ENCODE results near the gene LCE7A. TPM values are rescaled to one million over a fixed set of nuclear protein-coding genes. Genes with fewer than 3 reads are reported as not detected.

Gene LCE7A, protein sequence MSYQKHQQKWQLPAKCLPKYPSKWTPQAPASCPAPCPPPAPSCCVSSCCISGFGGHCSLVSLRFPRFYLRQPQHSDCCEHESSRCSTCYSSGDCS
- not detected in 2 replicates for total RNA-seq (2021)
- long read RNA-seq = 0 reads

DNA sequence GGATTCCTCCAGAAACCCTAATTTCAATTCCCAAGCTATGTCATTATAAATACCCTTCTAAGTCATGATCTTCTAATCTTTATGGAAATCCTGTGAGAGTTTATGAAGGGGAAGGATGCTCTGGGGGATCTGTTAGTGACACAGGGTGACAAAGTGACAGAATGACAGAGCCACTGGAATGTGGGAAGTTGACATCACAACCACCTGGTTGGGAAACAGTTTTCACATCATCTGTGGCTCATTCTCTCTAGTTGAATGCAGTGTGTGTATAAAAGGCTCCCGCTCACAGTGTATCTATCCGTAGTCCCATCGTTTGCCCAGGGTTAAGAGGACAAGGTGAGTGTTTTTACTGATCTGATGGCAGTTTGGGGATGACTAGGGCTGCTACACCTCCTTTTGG, at the start of gene LCE7A:
TSS of gene LCE7A (plus strand) at position 301 of the 400 bp plus-strand sequence. CDS start 702 bp downstream, outside the sequence.
- Mint-ChIP-seq H3K4me3 (no peak within 1 kb of the TSS), H3K9me3 (peaks cover 85 to 87% of the 10 kb centered on the region in 2 experiments)

More for the DNA sequence above, at the start of gene LCE7A:
- H4K91ac ChIP-seq (ENCODE audit: insufficient read length, low read depth, low read length) = no peak within 1 kb of the TSS
- no peak within 1 kb of the TSS for H3T11ph ChIP-seq (ENCODE audit: low read length)
- no peak within 1 kb of the TSS for H4K5ac ChIP-seq (ENCODE audit: insufficient read length, low read depth, low read length)
- no peak within 1 kb of the TSS for H3K27ac Mint-ChIP-seq
- no peaks in the 10 kb centered on the region for H3K4me1 ChIP-seq (ENCODE audit: insufficient read depth, low read length)
- H3K27me3 Mint-ChIP-seq (ENCODE audit: low read depth) = no peaks in the 10 kb centered on the region
- no peak within 1 kb of the TSS for H3K4ac ChIP-seq (ENCODE audit: low read depth, low read length)
- H3K79me2 ChIP-seq (ENCODE audit: insufficient read depth, low read length) = no peaks in the 10 kb centered on the region
- DNase-seq = no peak
- no peak within 1 kb of the TSS for H3K27ac ChIP-seq (ENCODE audit: insufficient read length, low read depth, low read length)
- H2AK5ac ChIP-seq (ENCODE audit: insufficient read length, low read length) = no peak within 1 kb of the TSS
- no peaks in the 10 kb centered on the region for H3K27me3 ChIP-seq (ENCODE audit: insufficient read depth, low read length)
- TF ChIP-seq, protein P1, sequence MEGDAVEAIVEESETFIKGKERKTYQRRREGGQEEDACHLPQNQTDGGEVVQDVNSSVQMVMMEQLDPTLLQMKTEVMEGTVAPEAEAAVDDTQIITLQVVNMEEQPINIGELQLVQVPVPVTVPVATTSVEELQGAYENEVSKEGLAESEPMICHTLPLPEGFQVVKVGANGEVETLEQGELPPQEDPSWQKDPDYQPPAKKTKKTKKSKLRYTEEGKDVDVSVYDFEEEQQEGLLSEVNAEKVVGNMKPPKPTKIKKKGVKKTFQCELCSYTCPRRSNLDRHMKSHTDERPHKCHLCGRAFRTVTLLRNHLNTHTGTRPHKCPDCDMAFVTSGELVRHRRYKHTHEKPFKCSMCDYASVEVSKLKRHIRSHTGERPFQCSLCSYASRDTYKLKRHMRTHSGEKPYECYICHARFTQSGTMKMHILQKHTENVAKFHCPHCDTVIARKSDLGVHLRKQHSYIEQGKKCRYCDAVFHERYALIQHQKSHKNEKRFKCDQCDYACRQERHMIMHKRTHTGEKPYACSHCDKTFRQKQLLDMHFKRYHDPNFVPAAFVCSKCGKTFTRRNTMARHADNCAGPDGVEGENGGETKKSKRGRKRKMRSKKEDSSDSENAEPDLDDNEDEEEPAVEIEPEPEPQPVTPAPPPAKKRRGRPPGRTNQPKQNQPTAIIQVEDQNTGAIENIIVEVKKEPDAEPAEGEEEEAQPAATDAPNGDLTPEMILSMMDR (conservative IDR thresholded peaks at IDR 0.05) = no peak
- no peak within 1 kb of the TSS for H3K9ac ChIP-seq (ENCODE audit: extremely low read depth, insufficient read length, low read length)
- no peak within 1 kb of the TSS for H3K4me2 ChIP-seq (ENCODE audit: insufficient read depth, insufficient read length, low read length)
- no peak within 1 kb of the TSS for H2BK20ac ChIP-seq (ENCODE audit: low read depth, low read length, poor library complexity, severe bottlenecking)
- H2BK12ac ChIP-seq (ENCODE audit: insufficient read length, low read depth, low read length) = no peak within 1 kb of the TSS
- no peaks in the 10 kb centered on the region for H3K4me1 Mint-ChIP-seq
- no peaks in the 10 kb centered on the region for H3K23me2 ChIP-seq (ENCODE audit: insufficient read length, low read depth, low read length, poor library complexity, severe bottlenecking)
- no peak within 1 kb of the TSS for H2AFZ ChIP-seq (ENCODE audit: low read length)
- no peak within 1 kb of the TSS for H4K8ac ChIP-seq (replicated peaks; ENCODE audit: insufficient read length, low read depth, low read length)
- no peak within 1 kb of the TSS for H2BK5ac ChIP-seq (ENCODE audit: insufficient read length, low read length)
- no CpG with 5 or more reads among the region's 3 CpGs for WGBS (ENCODE audit: extremely low coverage, insufficient read length, low lambda C conversion rate)
- H3K9me3 ChIP-seq (ENCODE audit: control insufficient read depth, low read depth, low read length) = peaks cover 86% of the 10 kb centered on the region
- H3K14ac ChIP-seq (ENCODE audit: insufficient read depth, low read length) = no peak within 1 kb of the TSS
- H4K20me1 ChIP-seq (ENCODE audit: control insufficient read depth, insufficient read depth, insufficient read length) = no peaks in the 10 kb centered on the region
- no peak within 1 kb of the TSS for H2BK15ac ChIP-seq (ENCODE audit: low read depth, low read length)
- H3K56ac ChIP-seq (ENCODE audit: insufficient read length, low read depth, low read length) = no peak within 1 kb of the TSS
- H2BK120ac ChIP-seq (ENCODE audit: low read depth, low read length, poor library complexity, severe bottlenecking) = no peak within 1 kb of the TSS
- no peaks in the 10 kb centered on the region for H3K79me1 ChIP-seq (ENCODE audit: insufficient read depth, low read depth, low read length, poor library complexity, severe bottlenecking)
- no peak within 1 kb of the TSS for H3K23ac ChIP-seq (ENCODE audit: insufficient read length, low read depth, low read length)
- H3K18ac ChIP-seq (ENCODE audit: insufficient read length, low read depth, low read length) = no peak within 1 kb of the TSS
- peaks cover 2 to 18% (median 12%) of the 10 kb centered on the region in 3 experiments; a peak in 6 of 7 replicates for H3K36me3 Mint-ChIP-seq (ENCODE audit: insufficient read depth in 1 of 3, low read depth in 3 of 3)

All from H9 (cell line).